ENCODE results near the gene KLF12. TPM values are rescaled to one million over a fixed set of nuclear protein-coding genes. Genes with fewer than 3 reads are reported as not detected.

Gene KLF12
- total RNA-seq, 1 experiment from 2014 or later, result 9.7 TPM

DNA sequence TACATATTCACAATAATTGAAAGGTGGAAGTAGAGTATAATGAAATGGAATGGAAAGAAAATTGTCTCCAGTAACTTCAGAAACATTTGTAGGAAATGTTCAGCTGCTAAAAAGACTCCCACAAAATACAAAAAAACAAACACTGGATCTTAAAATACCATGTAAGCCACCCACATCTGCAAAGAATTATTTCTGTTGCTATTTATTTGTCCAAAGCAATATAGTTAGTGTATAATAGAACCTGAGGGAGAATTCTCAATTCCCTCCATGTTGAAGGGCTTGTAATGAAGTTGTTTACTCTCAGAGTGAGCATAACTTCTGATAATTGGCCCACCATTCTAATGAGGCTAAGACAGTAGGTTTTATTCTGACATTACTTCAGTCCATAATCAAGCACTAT, 37.4 kb upstream of the KLF12 start:
- H3K23ac ChIP-seq (ENCODE audit: insufficient read length, low read depth, low read length), result no peak overlapping the region
- DNase-seq, result no peak
- H4K5ac ChIP-seq (ENCODE audit: insufficient read length, low read depth, low read length), result no peak overlapping the region
- H3K79me1 ChIP-seq (ENCODE audit: insufficient read depth, low read depth, low read length, poor library complexity, severe bottlenecking), result no peaks in the 10 kb centered on the region
- no peaks in the 10 kb centered on the region for H3K36me3 Mint-ChIP-seq (ENCODE audit: insufficient read depth in 1 of 3, low read depth in 3 of 3)
- no peak overlapping the region for H3K4ac ChIP-seq (ENCODE audit: low read depth, low read length)
- no peak overlapping the region for H2BK20ac ChIP-seq (ENCODE audit: low read depth, low read length, poor library complexity, severe bottlenecking)
- H3K27ac ChIP-seq (ENCODE audit: insufficient read length, low read depth, low read length), result no peak overlapping the region
- peaks cover 13 to 17% of the 10 kb centered on the region in 2 experiments for H3K4me1 Mint-ChIP-seq
- no peaks in the 10 kb centered on the region for H3K9me3 Mint-ChIP-seq
- H4K8ac ChIP-seq (replicated peaks; ENCODE audit: insufficient read length, low read depth, low read length), result no peak overlapping the region
- H4K20me1 ChIP-seq (ENCODE audit: control insufficient read depth, insufficient read depth, insufficient read length), result no peaks in the 10 kb centered on the region
- no peaks in the 10 kb centered on the region for H3K27me3 ChIP-seq (ENCODE audit: insufficient read depth, low read length)
- no peaks in the 10 kb centered on the region; the same call in 1 of the 2 replicates for H3K4me1 ChIP-seq (ENCODE audit: insufficient read depth, low read length)
- H3K18ac ChIP-seq (ENCODE audit: insufficient read length, low read depth, low read length), result no peak overlapping the region
- no peak overlapping the region for H3K4me2 ChIP-seq (ENCODE audit: insufficient read depth, insufficient read length, low read length)
- H3K27me3 Mint-ChIP-seq (ENCODE audit: low read depth), result no peaks in the 10 kb centered on the region
- no peak overlapping the region for H2BK120ac ChIP-seq (ENCODE audit: low read depth, low read length, poor library complexity, severe bottlenecking)
- H3K56ac ChIP-seq (ENCODE audit: insufficient read length, low read depth, low read length), result no peak overlapping the region
- H4K91ac ChIP-seq (ENCODE audit: insufficient read length, low read depth, low read length), result no peak overlapping the region
- no peak overlapping the region for H3K27ac Mint-ChIP-seq
- H2BK5ac ChIP-seq (ENCODE audit: insufficient read length, low read length), result no peak overlapping the region
- no peaks in the 10 kb centered on the region for H3K23me2 ChIP-seq (ENCODE audit: insufficient read length, low read depth, low read length, poor library complexity, severe bottlenecking)
- H3K14ac ChIP-seq (ENCODE audit: insufficient read depth, low read length), result no peak overlapping the region
- TF ChIP-seq, protein P1, sequence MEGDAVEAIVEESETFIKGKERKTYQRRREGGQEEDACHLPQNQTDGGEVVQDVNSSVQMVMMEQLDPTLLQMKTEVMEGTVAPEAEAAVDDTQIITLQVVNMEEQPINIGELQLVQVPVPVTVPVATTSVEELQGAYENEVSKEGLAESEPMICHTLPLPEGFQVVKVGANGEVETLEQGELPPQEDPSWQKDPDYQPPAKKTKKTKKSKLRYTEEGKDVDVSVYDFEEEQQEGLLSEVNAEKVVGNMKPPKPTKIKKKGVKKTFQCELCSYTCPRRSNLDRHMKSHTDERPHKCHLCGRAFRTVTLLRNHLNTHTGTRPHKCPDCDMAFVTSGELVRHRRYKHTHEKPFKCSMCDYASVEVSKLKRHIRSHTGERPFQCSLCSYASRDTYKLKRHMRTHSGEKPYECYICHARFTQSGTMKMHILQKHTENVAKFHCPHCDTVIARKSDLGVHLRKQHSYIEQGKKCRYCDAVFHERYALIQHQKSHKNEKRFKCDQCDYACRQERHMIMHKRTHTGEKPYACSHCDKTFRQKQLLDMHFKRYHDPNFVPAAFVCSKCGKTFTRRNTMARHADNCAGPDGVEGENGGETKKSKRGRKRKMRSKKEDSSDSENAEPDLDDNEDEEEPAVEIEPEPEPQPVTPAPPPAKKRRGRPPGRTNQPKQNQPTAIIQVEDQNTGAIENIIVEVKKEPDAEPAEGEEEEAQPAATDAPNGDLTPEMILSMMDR (conservative IDR thresholded peaks at IDR 0.05), result no peak
- no peak overlapping the region for H2AFZ ChIP-seq (ENCODE audit: low read length)
- H2AK5ac ChIP-seq (ENCODE audit: insufficient read length, low read length), result no peak overlapping the region
- H2BK15ac ChIP-seq (ENCODE audit: low read depth, low read length), result no peak overlapping the region
- H3K4me3 Mint-ChIP-seq, result no peak overlapping the region
- H3K9ac ChIP-seq (ENCODE audit: extremely low read depth, insufficient read length, low read length), result no peak overlapping the region
- H3K9me3 ChIP-seq (ENCODE audit: control insufficient read depth, low read depth, low read length), result no peaks in the 10 kb centered on the region
- H3T11ph ChIP-seq (ENCODE audit: low read length), result no peak overlapping the region
- no peaks in the 10 kb centered on the region for H3K79me2 ChIP-seq (ENCODE audit: insufficient read depth, low read length)
- no peak overlapping the region for H2BK12ac ChIP-seq (ENCODE audit: insufficient read length, low read depth, low read length)

All from H9 (cell line).